Thoracic aorta (tissue), 2 donors: ENCODE measurements around the gene ZNF100. TPM values are rescaled to one million over a fixed set of nuclear protein-coding genes. Genes with fewer than 3 reads are reported as not detected.
"Not testable (repeated sequence)": the region's sequence is repeated elsewhere in the genome, so short reads cannot be mapped to it uniquely, and the experiment has no call there.

Source experiments
- ATAC-seq: fragments of 150-250 bp; one replicate; pipeline ENCODE4 v1.8.0; 2017; ENCODE audit warnings: low read depth; ENCODE audit not compliant: insufficient number of reproducible peaks, low FRiP score
- DNase-seq: peaks from one replicate; pipeline ENCODE4 v3.0.0-alpha.2; 2020; ENCODE audit warnings: low spot score
- H3K27ac ChIP-seq, 2 donors: fragments of 200-600 bp; sonication (generic); 1 replicate in 1 of 2; 2 replicates in 1 of 2; pipeline ENCODE4 v1.5.1; 2016; ENCODE audit warnings: mild to moderate bottlenecking in 2 of 2, moderate library complexity in 2 of 2
- H3K27me3 ChIP-seq: fragments of 200-600 bp; sonication (generic); replicated peaks from 2 replicates; pipeline ENCODE4 v1.6.0; 2016; ENCODE audit warnings: mild to moderate bottlenecking; ENCODE audit not compliant: insufficient read depth
- H3K36me3 ChIP-seq: fragments of 200-600 bp; sonication (generic); one replicate; pipeline ENCODE4 v1.5.1; 2016
- H3K4me1 ChIP-seq, 2 donors: fragments of 200-600 bp; sonication (generic); 1 replicate in 1 of 2; 2 replicates in 1 of 2; pipeline versions ENCODE4 v1.5.1 to v1.6.0; 2016; ENCODE audit warnings: low read depth in 2 of 2, mild to moderate bottlenecking in 1 of 2; ENCODE audit not compliant: control insufficient read depth in 1 of 2
- H3K4me3 ChIP-seq: fragments of 200-600 bp; sonication (generic); 2 replicates; pipeline ENCODE4 v1.5.1; 2016; ENCODE audit warnings: mild to moderate bottlenecking
- H3K9me3 ChIP-seq: fragments of 200-600 bp; sonication (generic); 2 replicates; pipeline ENCODE4 v1.5.1; 2016
- total RNA-seq, 2 donors: library from RNA; depleted of rRNA; stranded (reverse); fragments of >200 nt; gene quantifications; one replicate each; pipeline versions ENCODE4 v1.1.0 to v1.2.3, GENCODE V29; 2016
- TF ChIP-seq, protein P1 (sequence below): fragments of 200-600 bp; sonication (generic); IDR thresholded peaks from one replicate; pipeline ENCODE4 v1.5.1; 2019; ENCODE audit warnings: antibody characterized with exemption

Gene ZNF100
- total RNA-seq, 2 donors from 2014 or later: 6.6 to 9.1 TPM

DNA sequence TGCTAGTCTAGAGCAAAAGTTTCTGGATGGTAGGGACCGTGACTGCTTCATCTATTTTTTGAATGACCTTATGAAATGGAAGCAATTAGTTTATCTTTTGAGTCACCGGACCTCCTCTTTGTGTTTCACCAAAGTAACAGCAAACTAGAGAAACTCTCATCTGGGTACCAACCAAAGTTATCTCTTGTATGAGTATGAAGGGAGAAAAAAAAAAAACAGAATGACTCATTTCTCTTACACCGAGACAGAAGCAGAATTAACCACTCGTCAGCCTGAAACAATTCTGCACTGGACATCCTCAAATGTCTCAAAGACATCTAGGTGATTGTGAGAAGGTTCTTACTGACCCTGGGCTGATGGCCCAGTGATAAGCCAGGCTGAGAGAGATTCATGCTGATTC lies 18.3 kb downstream of the ZNF100 start:
- no peaks in the 10 kb centered on the region for H3K27me3 ChIP-seq
- no peaks in the 10 kb centered on the region for H3K9me3 ChIP-seq
- DNase-seq: no peak
- peaks cover 13% of the 10 kb centered on the region for H3K36me3 ChIP-seq
- no peak for ATAC-seq
- H3K4me3 ChIP-seq: no peak overlapping the region
- H3K4me1 ChIP-seq: no peaks in the 10 kb centered on the region
- TF ChIP-seq, protein P1, sequence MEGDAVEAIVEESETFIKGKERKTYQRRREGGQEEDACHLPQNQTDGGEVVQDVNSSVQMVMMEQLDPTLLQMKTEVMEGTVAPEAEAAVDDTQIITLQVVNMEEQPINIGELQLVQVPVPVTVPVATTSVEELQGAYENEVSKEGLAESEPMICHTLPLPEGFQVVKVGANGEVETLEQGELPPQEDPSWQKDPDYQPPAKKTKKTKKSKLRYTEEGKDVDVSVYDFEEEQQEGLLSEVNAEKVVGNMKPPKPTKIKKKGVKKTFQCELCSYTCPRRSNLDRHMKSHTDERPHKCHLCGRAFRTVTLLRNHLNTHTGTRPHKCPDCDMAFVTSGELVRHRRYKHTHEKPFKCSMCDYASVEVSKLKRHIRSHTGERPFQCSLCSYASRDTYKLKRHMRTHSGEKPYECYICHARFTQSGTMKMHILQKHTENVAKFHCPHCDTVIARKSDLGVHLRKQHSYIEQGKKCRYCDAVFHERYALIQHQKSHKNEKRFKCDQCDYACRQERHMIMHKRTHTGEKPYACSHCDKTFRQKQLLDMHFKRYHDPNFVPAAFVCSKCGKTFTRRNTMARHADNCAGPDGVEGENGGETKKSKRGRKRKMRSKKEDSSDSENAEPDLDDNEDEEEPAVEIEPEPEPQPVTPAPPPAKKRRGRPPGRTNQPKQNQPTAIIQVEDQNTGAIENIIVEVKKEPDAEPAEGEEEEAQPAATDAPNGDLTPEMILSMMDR: no peak
- H3K27ac ChIP-seq: no peak overlapping the region

DNA sequence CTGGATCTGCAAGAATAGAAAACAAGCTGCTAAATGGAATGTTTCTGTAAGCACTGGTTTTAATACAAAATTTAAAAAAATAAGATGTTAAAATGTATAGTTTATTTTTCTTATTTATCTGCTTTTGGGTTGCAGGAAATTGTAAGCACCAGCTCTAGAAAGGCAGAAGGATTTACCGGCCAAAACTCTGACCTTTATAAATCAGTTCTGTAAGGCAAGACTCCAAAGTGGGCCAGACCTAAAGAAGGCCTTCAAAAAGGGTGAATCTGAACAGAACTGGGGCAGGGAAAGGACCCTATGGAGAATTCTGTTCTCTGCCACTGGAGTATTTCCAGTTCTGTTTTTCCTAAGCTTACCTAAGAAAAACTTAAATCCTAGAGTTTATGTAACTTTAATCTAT lies 19.3 kb downstream of the ZNF100 start:
- H3K27ac ChIP-seq: no peak overlapping the region
- H3K27me3 ChIP-seq: no peaks in the 10 kb centered on the region
- H3K36me3 ChIP-seq: peaks cover 10% of the 10 kb centered on the region
- DNase-seq (no peak), ATAC-seq (no peak)
- TF ChIP-seq, protein P1: no peak
- no peak overlapping the region for H3K4me3 ChIP-seq
- no peaks in the 10 kb centered on the region for H3K9me3 ChIP-seq
- H3K4me1 ChIP-seq: no peaks in the 10 kb centered on the region

DNA sequence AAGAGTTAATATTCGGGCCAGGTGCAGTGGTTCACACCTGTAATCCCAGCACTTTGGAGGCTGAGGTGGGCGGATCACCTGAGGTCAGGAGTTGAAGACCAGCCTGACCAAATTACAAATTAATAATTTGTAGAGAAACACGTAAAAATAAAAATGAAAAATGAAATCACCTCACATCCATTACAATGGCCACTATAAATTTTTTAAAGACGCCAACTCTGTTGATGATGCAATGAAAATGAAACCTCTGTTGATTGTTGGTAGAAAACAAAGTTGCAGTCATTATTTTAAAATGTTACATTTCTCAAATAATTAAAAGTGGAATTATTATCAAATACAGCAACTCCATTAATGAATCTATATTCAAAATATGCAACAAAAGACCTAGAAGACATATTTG lies 26.8 kb downstream of the ZNF100 start:
- no peak overlapping the region for H3K4me3 ChIP-seq
- no peaks in the 10 kb centered on the region for H3K4me1 ChIP-seq
- ATAC-seq (no peak), DNase-seq (no peak)
- TF ChIP-seq, protein P1: no peak
- no peak overlapping the region for H3K27ac ChIP-seq
- H3K9me3 ChIP-seq: peaks cover 14% of the 10 kb centered on the region
- no peaks in the 10 kb centered on the region for H3K27me3 ChIP-seq
- peaks cover 16% of the 10 kb centered on the region for H3K36me3 ChIP-seq

DNA sequence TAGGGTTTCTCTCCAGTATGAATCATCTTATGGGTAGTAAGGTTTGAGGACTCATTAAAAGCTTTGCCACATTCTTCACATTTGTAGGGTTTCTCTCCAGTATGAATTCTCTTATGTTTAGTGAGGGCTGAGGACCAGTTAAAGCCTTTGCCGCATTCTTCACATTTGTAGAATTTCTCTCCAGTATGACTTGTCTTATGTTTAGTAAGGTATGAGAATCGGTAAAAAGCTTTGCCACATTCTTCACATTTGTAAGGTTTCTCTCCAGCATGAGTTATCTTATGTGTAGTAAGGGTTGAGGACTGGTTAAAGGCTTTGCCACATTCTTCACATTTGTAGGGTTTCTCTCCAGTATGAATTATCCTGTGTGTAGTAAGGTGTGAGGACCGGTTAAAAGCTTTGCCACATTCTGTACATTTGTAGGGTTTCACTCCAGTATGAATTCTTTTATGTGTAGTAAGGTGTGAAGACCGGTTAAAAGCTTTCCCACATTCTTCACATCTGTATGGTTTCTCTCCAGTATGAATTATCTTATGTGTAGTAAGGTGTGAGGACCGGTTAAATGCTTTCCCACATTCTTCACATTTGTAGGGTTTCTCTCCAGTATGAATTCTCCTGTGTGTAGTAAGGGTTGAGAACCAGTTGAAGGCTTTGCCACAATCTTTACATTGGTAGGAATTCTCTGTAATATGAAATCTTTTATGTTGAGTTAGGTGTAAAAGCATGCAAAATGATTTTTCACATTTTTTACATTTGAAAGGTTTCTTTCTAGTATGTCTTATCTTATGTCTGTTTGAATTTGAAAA lies 40.2 kb downstream of the ZNF100 start:
- H3K9me3 ChIP-seq: peaks cover 56% of the 10 kb centered on the region
- not testable (repeated sequence) for H3K4me1 ChIP-seq, H3K4me3 ChIP-seq, H3K27ac ChIP-seq, DNase-seq, ATAC-seq, H3K27me3 ChIP-seq
- peaks cover 16% of the 10 kb centered on the region for H3K36me3 ChIP-seq

- H3K9me3 ChIP-seq: peaks cover 16% of the 10 kb centered on the region
- TF ChIP-seq, protein P1: no peak
- no peaks in the 10 kb centered on the region for H3K27me3 ChIP-seq
- ATAC-seq: no peak
- H3K27ac ChIP-seq: no peak overlapping the region
- no peaks in the 10 kb centered on the region for H3K36me3 ChIP-seq
- H3K4me1 ChIP-seq: no peaks in the 10 kb centered on the region
- no peak for DNase-seq
- H3K4me3 ChIP-seq: no peak overlapping the region
Observed at GRCh38 chr19:21713761-21714160, 53.6 kb downstream of the ZNF100 start.

DNA sequence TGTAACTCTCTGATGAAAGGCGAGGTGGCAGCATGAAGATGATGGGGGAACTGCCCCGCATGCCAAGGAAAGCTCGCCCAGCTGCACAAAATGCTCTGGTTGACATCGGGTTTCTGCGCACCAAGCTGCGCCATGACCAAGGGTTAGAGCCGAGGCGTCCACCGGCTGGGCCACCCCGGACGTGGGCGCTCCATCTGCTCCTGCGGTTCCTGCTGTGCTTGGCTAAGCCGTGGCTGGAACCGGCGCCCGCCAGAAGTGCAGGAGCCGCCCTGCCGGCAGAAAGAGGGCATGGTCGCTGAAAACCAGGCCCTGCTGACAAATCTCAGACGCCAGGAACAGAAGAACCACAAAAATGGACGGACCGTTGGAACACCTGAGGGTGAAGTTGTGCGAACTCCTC lies 57.9 kb downstream of the ZNF100 start:
- H3K4me1 ChIP-seq: no peaks in the 10 kb centered on the region
- H3K27me3 ChIP-seq: no peaks in the 10 kb centered on the region
- H3K36me3 ChIP-seq: no peaks in the 10 kb centered on the region
- no peak for ATAC-seq
- TF ChIP-seq, protein P1: no peak
- no peak for DNase-seq
- no peak overlapping the region for H3K4me3 ChIP-seq
- no peak overlapping the region for H3K27ac ChIP-seq
- H3K9me3 ChIP-seq: peaks cover 3% of the 10 kb centered on the region

DNA sequence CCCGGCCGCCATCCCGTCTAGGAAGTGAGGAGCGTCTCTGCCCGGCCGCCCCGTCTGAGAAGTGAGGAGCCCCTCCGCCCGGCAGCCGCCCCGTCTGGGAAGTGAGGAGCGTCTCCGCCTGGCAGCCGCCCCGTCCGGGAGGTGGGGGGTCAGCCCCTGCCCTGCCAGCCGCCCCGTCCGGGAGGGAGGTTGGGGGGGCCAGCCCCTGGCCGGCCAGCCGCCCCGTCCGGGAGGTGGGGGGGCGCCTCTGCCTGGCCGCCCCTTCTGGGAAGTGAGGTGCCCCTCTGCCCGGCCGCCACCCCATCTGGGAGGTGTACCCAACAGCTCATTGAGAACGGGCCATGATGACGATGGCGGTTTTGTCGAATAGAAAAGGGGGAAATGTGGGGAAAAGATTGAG lies 59.5 kb downstream of the ZNF100 start:
- ATAC-seq, H3K4me3 ChIP-seq, DNase-seq, H3K27me3 ChIP-seq, H3K4me1 ChIP-seq, H3K36me3 ChIP-seq, H3K9me3 ChIP-seq, H3K27ac ChIP-seq: not testable (repeated sequence)
